H1 (cell line): ENCODE data around the gene MACROD2. TPM values are rescaled to one million over a fixed set of nuclear protein-coding genes. Genes with fewer than 3 reads are reported as not detected.

Experiments used
- EZH2 ChIP-seq: fragments of 200-600 bp; sonication (generic); IDR thresholded peaks from 2 replicates; pipeline ENCODE4 v1.7.1; 2012; ENCODE audit warnings: low read depth, mild to moderate bottlenecking, moderate library complexity, low read length, inconsistent platforms; ENCODE audit not compliant: severe bottlenecking
- GTF2F1 ChIP-seq: IDR thresholded peaks from 2 replicates; pipeline ENCODE4 v1.6.1; 2012; ENCODE audit warnings: low read depth, low read length, improper control_type of control experiment, borderline replicate concordance
- RBBP5 ChIP-seq: IDR thresholded peaks from 2 replicates; pipeline ENCODE4 v1.7.1; 2012; ENCODE audit warnings: low read depth, mild to moderate bottlenecking, inconsistent platforms, low read length, moderate library complexity, borderline replicate concordance
- TCF12 ChIP-seq: IDR thresholded peaks from 2 replicates; pipeline ENCODE4 v1.6.1; 2011; ENCODE audit warnings: low read depth, mild to moderate bottlenecking, low read length
- polyA plus RNA-seq, 7 experiments: library from polyadenylated mRNA; depleted of rRNA in 3 of 7; stranded (reverse) in 5 of 7; unstranded in 2 of 7; fragments of >200 nt in 5 of 7; fragments of 200-250 nt in 2 of 7; gene quantifications; 1 replicate in 5 of 7; 2 replicates in 1 of 7; 4 replicates in 1 of 7; pipeline versions ENCODE4 v1.2.1 to v1.2.3, GENCODE V29; 2011 to 2013; ENCODE audit warnings: missing spikeins in 2 of 7, mixed read lengths in 2 of 7
- total RNA-seq: library from RNA; stranded (reverse); fragmentation: NEBNext Ultra II Directional; extraction: Animal tissue kit (Norgen Biotek cat#: 25700); gene quantifications from 2 replicates; pipeline ENCODE4 v1.2.1, GENCODE V29; 2021
- TF ChIP-seq, protein P1 (sequence below): fragments of 300-600 bp; sonication (generic); IDR thresholded peaks from 2 replicates; pipeline ENCODE4 v1.7.1; 2012; ENCODE audit warnings: low read length, moderate library complexity, mild to moderate bottlenecking, inconsistent platforms; ENCODE audit not compliant: insufficient replicate concordance

Gene MACROD2
- total and polyA plus RNA-seq, 2 of the 8 experiments (the other 6 are each of a cell fraction or from before 2014, with no cell fraction given): 0.70 to 3.9 TPM

- TF ChIP-seq RBBP5 (no peak), TCF12 (no peak), EZH2 (no peak), GTF2F1 (no peak)
- TF ChIP-seq, protein P1, sequence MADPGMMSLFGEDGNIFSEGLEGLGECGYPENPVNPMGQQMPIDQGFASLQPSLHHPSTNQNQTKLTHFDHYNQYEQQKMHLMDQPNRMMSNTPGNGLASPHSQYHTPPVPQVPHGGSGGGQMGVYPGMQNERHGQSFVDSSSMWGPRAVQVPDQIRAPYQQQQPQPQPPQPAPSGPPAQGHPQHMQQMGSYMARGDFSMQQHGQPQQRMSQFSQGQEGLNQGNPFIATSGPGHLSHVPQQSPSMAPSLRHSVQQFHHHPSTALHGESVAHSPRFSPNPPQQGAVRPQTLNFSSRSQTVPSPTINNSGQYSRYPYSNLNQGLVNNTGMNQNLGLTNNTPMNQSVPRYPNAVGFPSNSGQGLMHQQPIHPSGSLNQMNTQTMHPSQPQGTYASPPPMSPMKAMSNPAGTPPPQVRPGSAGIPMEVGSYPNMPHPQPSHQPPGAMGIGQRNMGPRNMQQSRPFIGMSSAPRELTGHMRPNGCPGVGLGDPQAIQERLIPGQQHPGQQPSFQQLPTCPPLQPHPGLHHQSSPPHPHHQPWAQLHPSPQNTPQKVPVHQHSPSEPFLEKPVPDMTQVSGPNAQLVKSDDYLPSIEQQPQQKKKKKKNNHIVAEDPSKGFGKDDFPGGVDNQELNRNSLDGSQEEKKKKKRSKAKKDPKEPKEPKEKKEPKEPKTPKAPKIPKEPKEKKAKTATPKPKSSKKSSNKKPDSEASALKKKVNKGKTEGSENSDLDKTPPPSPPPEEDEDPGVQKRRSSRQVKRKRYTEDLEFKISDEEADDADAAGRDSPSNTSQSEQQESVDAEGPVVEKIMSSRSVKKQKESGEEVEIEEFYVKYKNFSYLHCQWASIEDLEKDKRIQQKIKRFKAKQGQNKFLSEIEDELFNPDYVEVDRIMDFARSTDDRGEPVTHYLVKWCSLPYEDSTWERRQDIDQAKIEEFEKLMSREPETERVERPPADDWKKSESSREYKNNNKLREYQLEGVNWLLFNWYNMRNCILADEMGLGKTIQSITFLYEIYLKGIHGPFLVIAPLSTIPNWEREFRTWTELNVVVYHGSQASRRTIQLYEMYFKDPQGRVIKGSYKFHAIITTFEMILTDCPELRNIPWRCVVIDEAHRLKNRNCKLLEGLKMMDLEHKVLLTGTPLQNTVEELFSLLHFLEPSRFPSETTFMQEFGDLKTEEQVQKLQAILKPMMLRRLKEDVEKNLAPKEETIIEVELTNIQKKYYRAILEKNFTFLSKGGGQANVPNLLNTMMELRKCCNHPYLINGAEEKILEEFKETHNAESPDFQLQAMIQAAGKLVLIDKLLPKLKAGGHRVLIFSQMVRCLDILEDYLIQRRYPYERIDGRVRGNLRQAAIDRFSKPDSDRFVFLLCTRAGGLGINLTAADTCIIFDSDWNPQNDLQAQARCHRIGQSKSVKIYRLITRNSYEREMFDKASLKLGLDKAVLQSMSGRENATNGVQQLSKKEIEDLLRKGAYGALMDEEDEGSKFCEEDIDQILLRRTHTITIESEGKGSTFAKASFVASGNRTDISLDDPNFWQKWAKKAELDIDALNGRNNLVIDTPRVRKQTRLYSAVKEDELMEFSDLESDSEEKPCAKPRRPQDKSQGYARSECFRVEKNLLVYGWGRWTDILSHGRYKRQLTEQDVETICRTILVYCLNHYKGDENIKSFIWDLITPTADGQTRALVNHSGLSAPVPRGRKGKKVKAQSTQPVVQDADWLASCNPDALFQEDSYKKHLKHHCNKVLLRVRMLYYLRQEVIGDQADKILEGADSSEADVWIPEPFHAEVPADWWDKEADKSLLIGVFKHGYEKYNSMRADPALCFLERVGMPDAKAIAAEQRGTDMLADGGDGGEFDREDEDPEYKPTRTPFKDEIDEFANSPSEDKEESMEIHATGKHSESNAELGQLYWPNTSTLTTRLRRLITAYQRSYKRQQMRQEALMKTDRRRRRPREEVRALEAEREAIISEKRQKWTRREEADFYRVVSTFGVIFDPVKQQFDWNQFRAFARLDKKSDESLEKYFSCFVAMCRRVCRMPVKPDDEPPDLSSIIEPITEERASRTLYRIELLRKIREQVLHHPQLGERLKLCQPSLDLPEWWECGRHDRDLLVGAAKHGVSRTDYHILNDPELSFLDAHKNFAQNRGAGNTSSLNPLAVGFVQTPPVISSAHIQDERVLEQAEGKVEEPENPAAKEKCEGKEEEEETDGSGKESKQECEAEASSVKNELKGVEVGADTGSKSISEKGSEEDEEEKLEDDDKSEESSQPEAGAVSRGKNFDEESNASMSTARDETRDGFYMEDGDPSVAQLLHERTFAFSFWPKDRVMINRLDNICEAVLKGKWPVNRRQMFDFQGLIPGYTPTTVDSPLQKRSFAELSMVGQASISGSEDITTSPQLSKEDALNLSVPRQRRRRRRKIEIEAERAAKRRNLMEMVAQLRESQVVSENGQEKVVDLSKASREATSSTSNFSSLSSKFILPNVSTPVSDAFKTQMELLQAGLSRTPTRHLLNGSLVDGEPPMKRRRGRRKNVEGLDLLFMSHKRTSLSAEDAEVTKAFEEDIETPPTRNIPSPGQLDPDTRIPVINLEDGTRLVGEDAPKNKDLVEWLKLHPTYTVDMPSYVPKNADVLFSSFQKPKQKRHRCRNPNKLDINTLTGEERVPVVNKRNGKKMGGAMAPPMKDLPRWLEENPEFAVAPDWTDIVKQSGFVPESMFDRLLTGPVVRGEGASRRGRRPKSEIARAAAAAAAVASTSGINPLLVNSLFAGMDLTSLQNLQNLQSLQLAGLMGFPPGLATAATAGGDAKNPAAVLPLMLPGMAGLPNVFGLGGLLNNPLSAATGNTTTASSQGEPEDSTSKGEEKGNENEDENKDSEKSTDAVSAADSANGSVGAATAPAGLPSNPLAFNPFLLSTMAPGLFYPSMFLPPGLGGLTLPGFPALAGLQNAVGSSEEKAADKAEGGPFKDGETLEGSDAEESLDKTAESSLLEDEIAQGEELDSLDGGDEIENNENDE: no peak
These were observed 510.2 kb downstream of the MACROD2 start (continued) for GRCh38 chr20:14505476-14505875.
